RWPE2 (cell line): ENCODE results near the gene SHISA7.

ENCODE experiments used
- ATAC-seq: fragments of 200-7000 bp; cut with Tn5 transposase; 3 replicates; pipeline ENCODE4 v1.9.1; 2021; ENCODE audit warnings: low read depth
- DNase-seq: peaks from one replicate; pipeline ENCODE4 v3.0.0-alpha.2; 2020; ENCODE audit warnings: low spot score
- H3K27ac ChIP-seq: fragments of 450-650 bp; 2 replicates; pipeline ENCODE4 v1.5.1; 2017; ENCODE audit warnings: mild to moderate bottlenecking; ENCODE audit not compliant: poor library complexity, severe bottlenecking
- H3K27me3 ChIP-seq: fragments of 250-450 bp; sonication (Bioruptor Pico); 2 replicates; pipeline ENCODE4 v1.5.1; 2021; ENCODE audit warnings: mild to moderate bottlenecking, moderate library complexity; ENCODE audit not compliant: insufficient read depth, poor library complexity, severe bottlenecking
- H3K36me3 ChIP-seq: fragments of 250-450 bp; sonication (Bioruptor Pico); 2 replicates; pipeline ENCODE4 v1.5.1; 2020; ENCODE audit warnings: low read depth, mild to moderate bottlenecking, moderate library complexity
- H3K4me1 ChIP-seq: fragments of 250-450 bp; sonication (Bioruptor Pico); 2 replicates; pipeline ENCODE4 v1.5.1; 2021; ENCODE audit warnings: mild to moderate bottlenecking, moderate library complexity; ENCODE audit not compliant: insufficient read depth, poor library complexity, severe bottlenecking
- H3K4me3 ChIP-seq: fragments of 250-450 bp; sonication (Bioruptor Pico); 2 replicates; pipeline ENCODE4 v1.5.1; 2021; ENCODE audit warnings: mild to moderate bottlenecking, moderate library complexity; ENCODE audit not compliant: severe bottlenecking
- H3K9me3 ChIP-seq: fragments of 250-450 bp; sonication (Bioruptor Pico); 2 replicates; pipeline ENCODE4 v1.5.1; 2021; ENCODE audit warnings: mild to moderate bottlenecking, moderate library complexity; ENCODE audit not compliant: severe bottlenecking
- TF ChIP-seq, protein P1 (sequence below): fragments of 450-650 bp; IDR thresholded peaks from one replicate; pipeline ENCODE4 v1.5.1; 2017; ENCODE audit warnings: mild to moderate bottlenecking, moderate library complexity; ENCODE audit not compliant: poor library complexity, severe bottlenecking

Gene SHISA7

DNA sequence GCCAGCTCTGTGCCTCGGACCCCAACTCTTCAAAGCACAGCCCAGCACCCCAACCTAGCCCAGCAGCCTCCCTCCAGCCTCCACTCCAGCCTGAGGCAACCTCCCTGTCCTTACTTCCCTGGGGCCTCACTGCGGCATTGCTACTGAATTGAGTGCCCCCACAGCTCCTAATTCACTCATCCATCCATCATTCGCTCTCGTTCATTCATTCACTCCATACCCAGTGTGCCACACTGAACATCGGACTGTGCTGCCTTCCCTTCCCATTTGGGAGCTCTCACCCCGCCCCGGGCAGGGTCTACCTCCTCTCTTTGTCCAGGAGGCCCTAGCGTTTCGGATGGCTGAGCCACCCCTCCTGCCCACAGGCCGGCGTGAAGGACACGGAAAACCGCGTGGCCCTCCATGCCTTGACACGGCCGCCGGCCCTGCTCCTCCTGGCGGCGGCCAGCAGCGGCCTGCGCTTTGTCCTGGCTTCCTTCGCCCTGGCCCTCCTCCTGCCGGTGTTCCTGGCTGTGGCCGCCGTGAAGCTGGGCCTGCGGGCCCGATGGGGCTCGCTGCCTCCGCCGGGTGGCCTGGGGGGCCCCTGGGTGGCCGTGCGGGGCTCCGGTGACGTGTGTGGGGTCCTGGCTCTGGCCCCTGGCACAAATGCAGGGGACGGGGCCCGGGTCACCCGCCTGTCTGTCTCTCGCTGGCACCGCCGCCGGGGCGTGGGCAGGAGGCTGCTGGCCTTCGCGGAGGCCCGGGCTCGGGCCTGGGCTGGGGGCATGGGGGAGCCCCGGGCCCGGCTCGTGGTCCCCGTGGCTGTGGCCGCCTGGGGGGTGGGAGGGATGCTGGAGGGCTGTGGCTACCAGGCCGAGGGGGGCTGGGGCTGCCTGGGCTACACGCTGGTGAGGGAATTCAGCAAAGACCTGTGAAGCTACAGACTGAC is 43.2 kb upstream of the SHISA7 start:
- no peak overlapping the region for H3K4me3 ChIP-seq
- ATAC-seq (no peak), DNase-seq (no peak)
- H3K27ac ChIP-seq: peak overlapping the region; percentile 73
- H3K9me3 ChIP-seq: no peaks in the 10 kb centered on the region
- H3K36me3 ChIP-seq: no peaks in the 10 kb centered on the region
- H3K27me3 ChIP-seq: no peaks in the 10 kb centered on the region
- H3K4me1 ChIP-seq: peaks cover 12% of the 10 kb centered on the region
- TF ChIP-seq, protein P1, sequence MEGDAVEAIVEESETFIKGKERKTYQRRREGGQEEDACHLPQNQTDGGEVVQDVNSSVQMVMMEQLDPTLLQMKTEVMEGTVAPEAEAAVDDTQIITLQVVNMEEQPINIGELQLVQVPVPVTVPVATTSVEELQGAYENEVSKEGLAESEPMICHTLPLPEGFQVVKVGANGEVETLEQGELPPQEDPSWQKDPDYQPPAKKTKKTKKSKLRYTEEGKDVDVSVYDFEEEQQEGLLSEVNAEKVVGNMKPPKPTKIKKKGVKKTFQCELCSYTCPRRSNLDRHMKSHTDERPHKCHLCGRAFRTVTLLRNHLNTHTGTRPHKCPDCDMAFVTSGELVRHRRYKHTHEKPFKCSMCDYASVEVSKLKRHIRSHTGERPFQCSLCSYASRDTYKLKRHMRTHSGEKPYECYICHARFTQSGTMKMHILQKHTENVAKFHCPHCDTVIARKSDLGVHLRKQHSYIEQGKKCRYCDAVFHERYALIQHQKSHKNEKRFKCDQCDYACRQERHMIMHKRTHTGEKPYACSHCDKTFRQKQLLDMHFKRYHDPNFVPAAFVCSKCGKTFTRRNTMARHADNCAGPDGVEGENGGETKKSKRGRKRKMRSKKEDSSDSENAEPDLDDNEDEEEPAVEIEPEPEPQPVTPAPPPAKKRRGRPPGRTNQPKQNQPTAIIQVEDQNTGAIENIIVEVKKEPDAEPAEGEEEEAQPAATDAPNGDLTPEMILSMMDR: no peak

DNA sequence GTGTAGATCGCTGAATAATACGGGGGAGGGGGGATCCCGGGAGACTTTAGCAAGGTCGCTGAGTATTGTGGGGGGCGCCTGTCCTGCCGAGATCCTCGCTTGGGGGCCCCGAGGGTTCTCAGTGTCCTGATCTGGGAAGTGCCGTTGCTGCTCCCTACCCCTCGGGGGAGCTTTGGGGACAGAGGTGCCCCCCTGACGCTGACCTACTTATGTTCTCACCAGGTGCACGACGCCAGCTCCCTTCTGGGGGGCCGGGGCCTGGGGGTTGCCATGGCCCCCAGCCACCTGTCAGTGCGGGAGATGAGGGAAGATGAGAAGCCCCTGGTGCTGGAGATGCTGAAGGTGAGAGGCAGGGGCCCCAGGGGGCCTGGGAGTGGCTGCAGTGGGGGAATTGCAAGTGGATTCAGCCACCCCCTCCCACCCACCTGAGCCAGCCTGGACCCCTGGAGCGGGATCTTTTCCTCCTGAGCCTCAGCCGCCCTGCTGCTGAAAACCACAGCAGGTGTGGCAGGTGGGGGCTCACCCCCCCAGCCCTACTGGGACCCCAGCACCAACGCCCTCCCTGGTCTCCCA is 42.4 kb upstream of the SHISA7 start:
- TF ChIP-seq, protein P1: no peak
- Histone ChIP-seq H3K27ac (peak overlapping the region; percentile 73), H3K4me3 (peak overlapping the region; percentile 66), H3K9me3 (no peaks in the 10 kb centered on the region), H3K36me3 (no peaks in the 10 kb centered on the region), H3K27me3 (no peaks in the 10 kb centered on the region), H3K4me1 (peaks cover 12% of the 10 kb centered on the region)
- ATAC-seq: no peak
- DNase-seq: no peak

DNA sequence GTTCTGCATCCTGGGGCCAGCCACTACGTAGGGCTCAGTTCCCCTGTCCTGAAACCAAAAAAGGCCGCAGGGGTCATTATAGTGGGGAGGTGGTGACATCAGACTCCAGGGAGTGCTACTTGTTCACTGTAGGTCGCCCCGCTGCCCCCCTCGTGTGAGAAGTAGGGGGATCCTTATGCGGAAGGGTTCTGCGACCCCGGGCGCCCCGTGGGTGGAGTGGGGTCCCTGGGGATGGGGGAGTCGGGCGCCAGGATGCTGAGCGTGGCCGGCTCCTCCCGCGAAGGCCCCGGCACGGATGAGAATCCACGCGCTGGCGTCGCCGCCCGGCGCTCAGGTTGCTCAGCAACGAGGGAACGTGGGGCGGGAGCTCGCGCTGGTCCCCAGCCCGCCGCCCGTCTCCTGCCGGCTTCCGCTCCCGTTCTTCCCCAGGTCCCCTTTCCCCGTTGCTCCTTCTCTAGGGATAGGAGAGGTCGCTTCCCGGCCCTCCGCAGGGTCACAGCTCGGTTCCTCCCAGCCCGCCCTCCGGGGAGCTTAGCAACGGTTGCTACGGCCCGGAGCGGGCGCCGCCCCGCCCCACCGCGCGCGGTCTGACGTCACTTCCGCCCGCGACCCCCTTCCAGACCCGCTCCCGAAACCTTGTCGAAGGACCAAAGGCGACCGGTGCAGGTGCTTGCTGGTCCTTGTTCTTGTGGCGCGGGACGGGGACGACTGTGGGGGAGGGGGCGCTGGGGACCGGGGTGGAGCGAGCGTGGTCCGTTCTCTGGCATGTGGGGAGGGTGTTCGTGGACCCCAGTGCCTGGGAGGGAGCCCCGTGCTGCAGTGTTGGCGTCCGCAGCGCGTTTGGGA is 41.7 kb upstream of the SHISA7 start, which contains the start of gene NAT14:
NAT14 (plus strand) TSS at position 596 of the 846 bp plus-strand sequence. CDS start 521 bp downstream, outside the sequence.
- H3K27ac ChIP-seq: peak within 1 kb of the TSS; percentile 73
- DNase-seq: peak; percentile 75
- peak; percentile 28 for ATAC-seq
- H3K27me3 ChIP-seq: no peaks in the 10 kb centered on the region
- TF ChIP-seq, protein P1: no peak
- no peaks in the 10 kb centered on the region for H3K36me3 ChIP-seq
- H3K4me3 ChIP-seq: peak within 1 kb of the TSS; percentile 66
- H3K9me3 ChIP-seq: no peaks in the 10 kb centered on the region
- H3K4me1 ChIP-seq: peaks cover 12% of the 10 kb centered on the region

DNA sequence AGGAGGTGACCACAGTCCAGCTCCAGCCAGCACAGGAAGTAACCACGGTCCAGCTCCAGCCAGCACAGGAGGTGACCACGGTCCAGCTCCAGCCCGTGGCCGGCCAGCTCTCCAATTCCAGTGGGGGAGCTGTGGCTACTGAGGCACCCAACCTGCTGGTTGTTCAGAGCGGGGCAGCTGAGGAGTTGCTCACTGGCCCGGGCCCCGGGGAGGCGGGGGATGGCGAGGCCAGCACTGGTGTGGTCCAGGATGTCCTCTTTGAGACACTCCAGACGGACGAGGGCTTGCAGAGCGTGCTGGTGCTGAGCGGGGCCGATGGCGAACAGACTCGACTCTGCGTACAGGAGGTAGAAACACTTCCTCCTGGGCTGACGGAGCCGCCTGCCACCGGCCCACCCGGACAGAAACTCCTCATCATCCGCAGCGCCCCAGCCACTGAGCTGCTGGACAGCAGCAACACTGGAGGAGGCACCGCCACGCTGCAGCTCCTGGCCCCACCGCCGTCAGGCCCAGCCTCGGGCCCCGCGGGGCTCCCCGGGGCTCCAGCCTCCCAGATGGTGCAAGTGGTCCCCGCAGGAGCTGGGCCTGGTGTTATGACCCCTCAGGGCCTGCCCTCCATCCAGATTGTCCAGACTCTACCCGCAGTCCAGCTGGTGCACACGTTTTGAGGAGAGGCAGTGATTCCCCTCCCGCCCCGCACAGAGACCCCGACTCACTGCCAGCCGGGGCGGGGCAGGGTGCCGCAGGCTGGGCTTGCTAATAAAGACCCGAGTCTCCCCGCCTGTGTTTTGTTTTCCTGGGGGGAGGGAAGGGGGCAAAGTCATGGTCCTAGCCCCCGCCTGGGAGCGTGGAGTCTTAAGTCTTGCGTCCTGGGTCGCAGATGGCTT is 40.8 kb upstream of the SHISA7 start:
- Histone ChIP-seq H3K9me3 (no peaks in the 10 kb centered on the region), H3K27me3 (no peaks in the 10 kb centered on the region), H3K4me3 (peak overlapping the region; percentile 66), H3K4me1 (peaks cover 12% of the 10 kb centered on the region), H3K27ac (no peak overlapping the region), H3K36me3 (no peaks in the 10 kb centered on the region)
- DNase-seq: peak; percentile 62
- TF ChIP-seq, protein P1: no peak
- ATAC-seq: no peak
